GM18499 (cell line): ENCODE data around the gene HDHD5.

Experiments
- ATAC-seq: cut with Tn5 transposase; IDR thresholded peaks from one replicate; pipeline ENCODE4 v1.9.1; 2021; ENCODE audit warnings: moderate number of reproducible peaks; ENCODE audit not compliant: insufficient read depth, unreplicated experiment

HDHD5 gene

GRCh38 chr22:17121233-17122195 lies 37.6 kb downstream of the HDHD5 start, which contains the start of gene TMEM121B:
Gene TMEM121B (minus strand): TSS chr22:17121360. CDS start chr22:17121127, 233 bp downstream.
- no peak for ATAC-seq

- ATAC-seq = no peak
Observed at GRCh38 chr22:17120711-17121232, 38.3 kb downstream of the HDHD5 start.

DNA sequence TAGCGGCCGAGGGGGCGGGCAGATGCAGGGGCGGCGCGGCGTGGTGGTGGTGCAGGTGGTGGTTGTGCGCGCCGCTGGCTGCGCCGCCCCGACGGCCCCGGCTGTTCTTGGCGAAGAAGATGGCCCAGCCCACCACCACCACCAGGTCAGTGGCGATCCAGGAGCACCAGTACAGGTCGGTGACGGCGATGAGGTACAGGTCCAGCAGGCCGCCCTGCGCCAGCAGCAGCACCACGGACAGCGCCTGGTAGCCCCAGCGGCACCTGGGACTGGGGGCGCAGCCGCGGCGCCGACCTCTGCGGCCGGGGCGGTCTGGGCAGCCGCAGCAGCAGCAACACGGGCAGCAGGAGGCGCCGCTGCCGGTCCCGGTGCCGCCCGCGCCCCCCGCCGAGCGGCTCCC lies 38.8 kb downstream of the HDHD5 start:
- ATAC-seq = no peak

- ATAC-seq = no peak
Observed at GRCh38 chr22:17119481-17120202, 39.4 kb downstream of the HDHD5 start.

DNA sequence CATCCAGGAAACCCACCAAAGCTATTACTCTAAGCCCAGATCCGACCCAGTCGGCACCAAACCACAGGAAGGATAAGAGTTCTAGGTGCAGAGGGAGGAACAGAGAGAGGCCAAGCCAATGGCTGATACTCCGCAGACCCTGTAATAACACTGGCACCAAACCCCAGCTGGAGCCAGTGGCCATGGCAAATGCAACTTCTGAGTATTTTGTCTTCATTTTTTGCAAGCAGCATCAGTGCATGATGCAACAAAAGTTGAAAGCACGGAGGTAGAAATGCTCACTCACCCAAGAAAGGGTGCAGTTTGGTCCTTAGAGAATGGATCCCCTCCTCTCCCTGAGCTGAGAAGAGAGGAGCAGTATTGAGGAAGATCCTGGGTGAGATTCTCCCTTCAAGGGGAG lies 40.7 kb downstream of the HDHD5 start:
- ATAC-seq = no peak

- no peak for ATAC-seq
Observed at GRCh38 chr22:17117890-17118289, 41.2 kb downstream of the HDHD5 start.

- no peak for ATAC-seq
Observed at GRCh38 chr22:17117400-17117799, 41.7 kb downstream of the HDHD5 start.

GRCh38 chr22:17116572-17117330 lies 42.3 kb downstream of the HDHD5 start:
- ATAC-seq = no peak

GRCh38 chr22:17115945-17116565 lies 43.0 kb downstream of the HDHD5 start:
- no peak for ATAC-seq

DNA sequence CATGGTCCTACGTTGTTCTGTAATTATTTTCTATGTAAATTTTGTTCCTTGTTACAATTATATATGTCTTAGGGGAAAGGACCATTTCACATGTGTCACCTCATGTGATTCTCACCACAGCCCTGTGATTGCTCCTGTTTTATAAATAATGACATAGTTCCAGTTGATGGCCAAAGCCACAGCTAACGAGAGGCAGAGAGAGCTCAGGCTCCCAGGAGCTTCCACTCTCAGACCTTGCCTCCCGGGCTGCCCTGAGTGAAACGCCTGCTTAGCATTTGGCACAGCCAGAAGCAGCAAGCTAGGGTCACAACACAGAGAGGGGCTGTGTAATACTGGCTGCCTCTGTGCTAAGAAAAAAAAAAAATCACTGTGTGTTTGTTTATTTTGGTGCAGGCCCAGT lies 43.8 kb downstream of the HDHD5 start:
- no peak for ATAC-seq

DNA sequence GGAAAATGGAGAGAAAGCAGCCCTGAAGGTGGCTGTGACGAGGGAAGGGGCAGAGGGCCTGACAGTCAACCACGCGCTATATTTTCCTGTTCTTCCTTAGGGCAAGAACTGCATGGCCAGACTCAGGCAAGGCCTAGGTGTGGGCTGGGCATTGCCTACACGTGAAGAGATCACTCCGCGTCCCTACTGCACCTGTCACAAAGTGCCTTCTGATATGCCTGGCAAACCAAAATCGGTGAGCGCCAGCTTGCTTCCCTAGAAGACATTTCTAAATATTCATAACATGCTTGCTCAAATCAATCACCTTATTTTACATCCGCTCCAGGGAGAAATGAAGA lies 44.2 kb downstream of the HDHD5 start:
- no peak for ATAC-seq

DNA sequence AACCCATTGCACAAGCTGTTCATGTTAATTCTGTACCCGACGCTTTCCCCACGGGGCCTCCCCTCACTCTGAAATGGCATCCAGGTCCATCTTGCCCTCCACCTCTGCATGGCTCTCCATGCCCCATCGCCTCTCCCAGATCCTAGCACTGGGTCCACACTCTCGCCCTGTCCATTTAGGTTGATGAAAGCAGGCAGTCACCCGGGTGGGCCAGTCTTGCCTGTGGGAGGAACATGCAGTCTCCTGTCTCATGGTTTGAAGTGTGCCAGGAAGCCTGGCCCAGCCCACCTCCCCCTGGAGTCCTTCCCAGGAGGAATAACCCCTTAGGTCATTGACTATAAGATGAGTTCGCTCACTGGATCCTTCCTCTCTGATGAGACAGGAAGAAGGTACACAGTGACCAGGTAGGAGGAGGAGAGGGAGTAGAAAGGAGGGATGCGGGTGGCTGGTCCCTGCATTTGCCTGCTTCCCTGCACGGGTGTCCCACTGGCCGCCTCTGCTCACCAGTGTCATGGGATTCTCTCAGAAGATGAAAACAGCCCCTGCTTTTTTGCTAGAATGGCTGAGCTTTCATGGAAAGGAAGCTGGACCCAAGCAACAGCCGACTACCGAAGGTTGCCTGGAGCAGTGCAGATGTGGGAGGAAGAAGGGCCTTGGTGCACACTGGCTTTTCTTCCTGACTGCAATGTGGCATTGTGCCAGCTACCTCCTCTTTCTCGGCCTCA lies 44.7 kb downstream of the HDHD5 start:
- ATAC-seq = no peak

- ATAC-seq = no peak
Observed at GRCh38 chr22:17113600-17113999, 45.5 kb downstream of the HDHD5 start.

- ATAC-seq = no peak
Observed at GRCh38 chr22:17112491-17113042, 46.5 kb downstream of the HDHD5 start.

- ATAC-seq = no peak
Observed at GRCh38 chr22:17110791-17111550, 48.1 kb downstream of the HDHD5 start.

- no peak for ATAC-seq
Observed at GRCh38 chr22:17109976-17110375, 49.1 kb downstream of the HDHD5 start.

GRCh38 chr22:17109113-17109865 lies 49.8 kb downstream of the HDHD5 start:
- ATAC-seq = no peak
